ENCODE data around the gene KIF5C.

The KIF5C gene

DNA sequence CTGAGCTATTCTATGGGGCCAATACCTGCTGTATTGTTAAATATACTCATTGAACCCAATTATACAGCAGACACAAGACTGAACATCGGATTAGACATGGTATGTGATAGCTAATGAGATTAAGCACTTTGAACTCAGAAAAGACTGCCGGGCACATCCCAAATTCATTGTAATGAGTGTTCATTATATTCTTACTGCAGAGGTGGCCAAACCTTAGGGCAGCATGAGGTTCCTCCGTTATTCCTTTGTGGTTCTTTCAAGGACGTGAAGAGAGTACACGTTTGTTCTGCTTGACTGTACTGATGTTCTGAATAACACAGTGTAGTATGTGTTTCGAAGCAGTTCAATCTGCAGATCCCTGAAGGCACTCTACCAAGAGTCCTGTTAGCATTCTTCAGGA, 78.4 kb downstream of the KIF5C start:
- no peaks in the 10 kb centered on the region for H3K9me3 ChIP-seq (ENCODE audit: low read depth, low read length)
- H3K4me3 ChIP-seq, result no peak overlapping the region
- no peak overlapping the region for H3K27ac ChIP-seq
- no peak overlapping the region for H3K9ac ChIP-seq (ENCODE audit: insufficient read length)
- no peak for TF ChIP-seq POLR2AphosphoS5 (IDR thresholded peaks at IDR 0.05; ENCODE audit: borderline replicate concordance, low read depth, low read length)
- no peak for TF ChIP-seq EZH2 (IDR thresholded peaks at IDR 0.05)
- TF ChIP-seq FOXP2 (optimal IDR thresholded peaks at IDR 0.05; ENCODE audit: control extremely low read depth, extremely low read length, insufficient read depth), result no peak
- no peaks in the 10 kb centered on the region for H3K36me3 ChIP-seq (ENCODE audit: insufficient read depth, low read length)
- DNase-seq (ENCODE audit: low read depth, low spot score), result no peak

DNA sequence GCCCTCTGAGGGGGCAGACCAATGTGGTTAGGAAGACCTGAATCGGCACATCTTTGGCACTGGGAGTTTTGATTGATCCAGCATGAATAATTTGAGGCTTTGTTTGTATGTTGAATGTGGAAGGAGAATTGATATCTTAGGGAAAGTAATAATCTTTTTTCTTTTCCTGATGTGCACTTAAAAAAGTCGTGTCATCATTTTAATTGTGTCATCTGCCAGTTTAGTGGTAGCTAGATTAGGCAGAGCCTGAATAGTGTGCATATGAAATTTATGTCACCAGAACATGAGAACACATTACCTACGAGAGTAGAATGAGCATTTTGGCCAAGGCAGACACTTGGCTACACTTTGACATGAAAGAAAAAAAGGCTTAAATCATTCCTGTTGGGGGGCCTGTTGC, 79.5 kb downstream of the KIF5C start:
- Histone ChIP-seq H3K27ac (no peak overlapping the region), H3K9me3 (ENCODE audit: low read depth, low read length) (no peaks in the 10 kb centered on the region), H3K4me3 (no peak overlapping the region), H3K36me3 (ENCODE audit: insufficient read depth, low read length) (no peaks in the 10 kb centered on the region), H3K9ac (ENCODE audit: insufficient read length) (no peak overlapping the region)
- TF ChIP-seq FOXP2 (optimal IDR thresholded peaks at IDR 0.05; ENCODE audit: control extremely low read depth, extremely low read length, insufficient read depth) (no peak), EZH2 (IDR thresholded peaks at IDR 0.05) (no peak), POLR2AphosphoS5 (IDR thresholded peaks at IDR 0.05; ENCODE audit: borderline replicate concordance, low read depth, low read length) (no peak)
- no peak for DNase-seq (ENCODE audit: low read depth, low spot score)

- TF ChIP-seq POLR2AphosphoS5 (IDR thresholded peaks at IDR 0.05; ENCODE audit: borderline replicate concordance, low read depth, low read length) (no peak), EZH2 (IDR thresholded peaks at IDR 0.05) (no peak), FOXP2 (optimal IDR thresholded peaks at IDR 0.05; ENCODE audit: control extremely low read depth, extremely low read length, insufficient read depth) (no peak)
- DNase-seq (ENCODE audit: low read depth, low spot score), result no peak
- Histone ChIP-seq H3K9me3 (ENCODE audit: low read depth, low read length) (no peaks in the 10 kb centered on the region), H3K36me3 (ENCODE audit: insufficient read depth, low read length) (no peaks in the 10 kb centered on the region), H3K4me3 (no peak overlapping the region), H3K27ac (no peak overlapping the region), H3K9ac (ENCODE audit: insufficient read length) (no peak overlapping the region)
Observed at GRCh38 chr2:148955798-148956197, 80.8 kb downstream of the KIF5C start.

DNA sequence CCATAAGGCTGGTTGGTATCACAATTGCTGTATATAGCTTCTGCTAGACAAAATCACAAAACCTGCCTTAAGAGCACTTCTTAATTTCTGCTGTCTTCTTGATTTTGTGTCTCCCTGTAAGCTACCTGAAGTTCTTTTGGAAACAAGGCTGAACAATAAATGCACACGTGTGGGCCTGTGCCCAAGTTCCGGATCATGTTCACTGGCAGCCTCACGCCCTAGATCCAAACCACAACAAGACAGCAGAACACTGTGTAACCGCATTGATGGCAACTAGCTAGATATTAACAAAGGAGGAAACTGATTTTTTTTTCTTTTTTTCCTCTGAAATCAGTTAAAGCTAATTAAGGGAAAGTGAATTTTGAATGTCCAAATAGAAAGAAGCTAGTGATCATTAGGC, 82.0 kb downstream of the KIF5C start:
- no peaks in the 10 kb centered on the region for H3K36me3 ChIP-seq (ENCODE audit: insufficient read depth, low read length)
- TF ChIP-seq EZH2 (IDR thresholded peaks at IDR 0.05) (no peak), FOXP2 (optimal IDR thresholded peaks at IDR 0.05; ENCODE audit: control extremely low read depth, extremely low read length, insufficient read depth) (no peak), POLR2AphosphoS5 (IDR thresholded peaks at IDR 0.05; ENCODE audit: borderline replicate concordance, low read depth, low read length) (no peak)
- H3K9me3 ChIP-seq (ENCODE audit: low read depth, low read length), result no peaks in the 10 kb centered on the region
- H3K4me3 ChIP-seq, result no peak overlapping the region
- no peak overlapping the region for H3K9ac ChIP-seq (ENCODE audit: insufficient read length)
- H3K27ac ChIP-seq, result no peak overlapping the region
- DNase-seq (ENCODE audit: low read depth, low spot score), result no peak

GRCh38 chr2:148959745-148960144, 84.7 kb downstream of the KIF5C start:
- Histone ChIP-seq H3K27ac (no peak overlapping the region), H3K4me3 (no peak overlapping the region), H3K9ac (ENCODE audit: insufficient read length) (no peak overlapping the region), H3K36me3 (ENCODE audit: insufficient read depth, low read length) (no peaks in the 10 kb centered on the region), H3K9me3 (ENCODE audit: low read depth, low read length) (no peaks in the 10 kb centered on the region)
- no peak for DNase-seq (ENCODE audit: low read depth, low spot score)
- TF ChIP-seq FOXP2 (optimal IDR thresholded peaks at IDR 0.05; ENCODE audit: control extremely low read depth, extremely low read length, insufficient read depth), result no peak

DNA sequence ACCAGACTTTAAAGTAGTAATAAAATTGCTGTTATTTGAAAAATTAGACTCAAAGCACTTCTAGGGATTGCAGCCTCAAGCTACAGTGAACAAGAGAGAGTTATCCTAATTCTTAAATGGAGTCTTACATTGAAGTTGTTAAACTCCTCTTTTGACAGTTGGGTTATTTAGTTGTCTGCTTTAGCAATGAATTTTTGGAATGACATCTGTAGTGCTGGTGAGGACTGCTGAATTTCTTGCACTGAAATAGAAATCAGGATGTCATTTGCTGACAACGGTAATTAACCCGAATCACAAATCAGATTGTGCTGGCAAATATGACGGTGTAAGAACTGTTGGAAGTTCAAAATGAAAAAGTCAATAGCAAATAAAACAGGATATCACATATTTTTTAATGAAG, 85.5 kb downstream of the KIF5C start:
- Histone ChIP-seq H3K36me3 (ENCODE audit: insufficient read depth, low read length) (no peaks in the 10 kb centered on the region), H3K27ac (no peak overlapping the region), H3K4me3 (no peak overlapping the region), H3K9ac (ENCODE audit: insufficient read length) (no peak overlapping the region), H3K9me3 (ENCODE audit: low read depth, low read length) (no peaks in the 10 kb centered on the region)
- TF ChIP-seq POLR2AphosphoS5 (IDR thresholded peaks at IDR 0.05; ENCODE audit: borderline replicate concordance, low read depth, low read length) (no peak), FOXP2 (optimal IDR thresholded peaks at IDR 0.05; ENCODE audit: control extremely low read depth, extremely low read length, insufficient read depth) (no peak), EZH2 (IDR thresholded peaks at IDR 0.05) (no peak)
- no peak for DNase-seq (ENCODE audit: low read depth, low spot score)

DNA sequence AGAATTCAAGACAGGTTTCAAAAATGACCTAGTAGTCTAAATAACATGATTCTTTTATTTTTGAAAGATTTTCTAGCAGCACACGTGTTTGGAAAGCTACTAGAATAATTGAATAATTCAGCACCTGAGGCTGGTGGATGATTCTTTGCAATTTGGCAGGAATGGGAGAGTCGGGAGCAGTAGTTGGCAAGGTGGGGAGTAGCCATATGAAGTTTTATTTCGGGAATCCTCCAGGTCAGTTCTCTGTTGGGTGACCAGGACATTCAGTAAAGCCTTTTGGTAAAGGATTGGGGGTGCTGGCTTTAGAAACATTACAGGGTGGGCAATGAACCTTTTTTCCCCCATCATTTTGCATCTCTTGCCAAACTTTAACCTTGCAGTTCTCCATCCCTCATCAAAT, 88.4 kb downstream of the KIF5C start:
- no peaks in the 10 kb centered on the region for H3K36me3 ChIP-seq (ENCODE audit: insufficient read depth, low read length)
- H3K9ac ChIP-seq (ENCODE audit: insufficient read length), result no peak overlapping the region
- no peak overlapping the region for H3K4me3 ChIP-seq
- H3K9me3 ChIP-seq (ENCODE audit: low read depth, low read length), result no peaks in the 10 kb centered on the region
- no peak for DNase-seq (ENCODE audit: low read depth, low spot score)
- H3K27ac ChIP-seq, result no peak overlapping the region
- TF ChIP-seq FOXP2 (optimal IDR thresholded peaks at IDR 0.05; ENCODE audit: control extremely low read depth, extremely low read length, insufficient read depth), result no peak
- TF ChIP-seq POLR2AphosphoS5 (IDR thresholded peaks at IDR 0.05; ENCODE audit: borderline replicate concordance, low read depth, low read length), result no peak
- TF ChIP-seq EZH2 (IDR thresholded peaks at IDR 0.05), result no peak

- no peak overlapping the region for H3K27ac ChIP-seq
- H3K9me3 ChIP-seq (ENCODE audit: low read depth, low read length), result no peaks in the 10 kb centered on the region
- H3K9ac ChIP-seq (ENCODE audit: insufficient read length), result no peak overlapping the region
- no peaks in the 10 kb centered on the region for H3K36me3 ChIP-seq (ENCODE audit: insufficient read depth, low read length)
- no peak for DNase-seq (ENCODE audit: low read depth, low spot score)
- H3K4me3 ChIP-seq, result no peak overlapping the region
- no peak for TF ChIP-seq FOXP2 (optimal IDR thresholded peaks at IDR 0.05; ENCODE audit: control extremely low read depth, extremely low read length, insufficient read depth)
- TF ChIP-seq POLR2AphosphoS5 (IDR thresholded peaks at IDR 0.05; ENCODE audit: borderline replicate concordance, low read depth, low read length), result no peak
- TF ChIP-seq EZH2 (IDR thresholded peaks at IDR 0.05), result no peak
Observed at GRCh38 chr2:148965623-148966437, 90.8 kb downstream of the KIF5C start.

DNA sequence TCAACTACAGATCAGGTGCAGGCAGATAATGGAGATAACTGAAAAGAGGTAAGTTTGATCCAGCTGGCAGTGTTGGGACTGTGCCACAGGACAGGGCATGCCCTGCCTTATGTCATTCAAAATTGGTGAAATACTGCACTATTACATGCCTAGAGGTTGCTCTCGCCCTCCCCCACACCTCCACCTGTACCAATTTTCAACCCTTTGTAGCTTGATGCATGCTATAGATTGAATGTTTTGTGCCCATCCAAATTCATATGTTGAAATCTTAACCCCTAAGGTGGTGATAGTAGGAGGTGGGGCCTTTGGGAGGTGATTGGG, 91.4 kb downstream of the KIF5C start:
- TF ChIP-seq POLR2AphosphoS5 (IDR thresholded peaks at IDR 0.05; ENCODE audit: borderline replicate concordance, low read depth, low read length), result no peak
- no peak for DNase-seq (ENCODE audit: low read depth, low spot score)
- Histone ChIP-seq H3K4me3 (no peak overlapping the region), H3K9ac (ENCODE audit: insufficient read length) (no peak overlapping the region), H3K9me3 (ENCODE audit: low read depth, low read length) (no peaks in the 10 kb centered on the region), H3K36me3 (ENCODE audit: insufficient read depth, low read length) (no peaks in the 10 kb centered on the region), H3K27ac (no peak overlapping the region)

Data from SK-N-MC (cell line).